NCI-H345 (cell line): Measurements from ENCODE around the gene LSAMP.
"Not testable (repeated sequence)": the region's sequence is repeated elsewhere in the genome, so short reads cannot be mapped to it uniquely, and the experiment has no call there.

Experiments
- DNase-seq: peaks from one replicate; lab custom pipeline; 2025; lab: John Stamatoyannopoulos, UW

LSAMP gene

GRCh38 chr3:116238846-116239565 lies 206.3 kb downstream of the LSAMP start:
- DNase-seq: no peak

- DNase-seq: no peak
These were observed 211.5 kb downstream of the LSAMP start for GRCh38 chr3:116233711-116234357.

- no peak for DNase-seq
These were observed 214.8 kb downstream of the LSAMP start for GRCh38 chr3:116230431-116231020.

- DNase-seq: no peak
These were observed 219.0 kb downstream of the LSAMP start for GRCh38 chr3:116226266-116226665.

- no peak for DNase-seq
These were observed 228.5 kb downstream of the LSAMP start for GRCh38 chr3:116216761-116217160.

GRCh38 chr3:116211901-116212300 lies 233.4 kb downstream of the LSAMP start:
- DNase-seq: no peak

- not testable (repeated sequence) for DNase-seq
These were observed 236.5 kb downstream of the LSAMP start for GRCh38 chr3:116208830-116209229.

GRCh38 chr3:116200956-116201690 lies 244.2 kb downstream of the LSAMP start:
- DNase-seq: no peak

GRCh38 chr3:116199063-116199462 lies 246.2 kb downstream of the LSAMP start:
- no peak for DNase-seq

- DNase-seq: no peak
These were observed 247.2 kb downstream of the LSAMP start for GRCh38 chr3:116198087-116198486.

GRCh38 chr3:116192464-116192863 lies 252.8 kb downstream of the LSAMP start:
- no peak for DNase-seq

GRCh38 chr3:116191409-116191808 lies 253.9 kb downstream of the LSAMP start:
- no peak for DNase-seq

- no peak for DNase-seq
These were observed 255.2 kb downstream of the LSAMP start for GRCh38 chr3:116190095-116190494.

GRCh38 chr3:116188231-116188785 lies 257.0 kb downstream of the LSAMP start:
- DNase-seq: no peak

- DNase-seq: no peak
These were observed 259.2 kb downstream of the LSAMP start for GRCh38 chr3:116186049-116186448.

GRCh38 chr3:116181159-116181558 lies 264.1 kb downstream of the LSAMP start:
- DNase-seq: no peak

GRCh38 chr3:116179091-116179490 lies 266.2 kb downstream of the LSAMP start:
- DNase-seq: no peak

GRCh38 chr3:116176974-116177555 lies 268.2 kb downstream of the LSAMP start:
- no peak for DNase-seq

GRCh38 chr3:116166121-116166520 lies 279.2 kb downstream of the LSAMP start:
- no peak for DNase-seq

- no peak for DNase-seq
These were observed 279.6 kb downstream of the LSAMP start for GRCh38 chr3:116165641-116166040.

GRCh38 chr3:116165135-116165534 lies 280.2 kb downstream of the LSAMP start:
- DNase-seq: no peak

GRCh38 chr3:116164039-116164438 lies 281.2 kb downstream of the LSAMP start:
- DNase-seq: no peak
